ENCODE measurements around the gene OSBPL1A.

Gene OSBPL1A

DNA sequence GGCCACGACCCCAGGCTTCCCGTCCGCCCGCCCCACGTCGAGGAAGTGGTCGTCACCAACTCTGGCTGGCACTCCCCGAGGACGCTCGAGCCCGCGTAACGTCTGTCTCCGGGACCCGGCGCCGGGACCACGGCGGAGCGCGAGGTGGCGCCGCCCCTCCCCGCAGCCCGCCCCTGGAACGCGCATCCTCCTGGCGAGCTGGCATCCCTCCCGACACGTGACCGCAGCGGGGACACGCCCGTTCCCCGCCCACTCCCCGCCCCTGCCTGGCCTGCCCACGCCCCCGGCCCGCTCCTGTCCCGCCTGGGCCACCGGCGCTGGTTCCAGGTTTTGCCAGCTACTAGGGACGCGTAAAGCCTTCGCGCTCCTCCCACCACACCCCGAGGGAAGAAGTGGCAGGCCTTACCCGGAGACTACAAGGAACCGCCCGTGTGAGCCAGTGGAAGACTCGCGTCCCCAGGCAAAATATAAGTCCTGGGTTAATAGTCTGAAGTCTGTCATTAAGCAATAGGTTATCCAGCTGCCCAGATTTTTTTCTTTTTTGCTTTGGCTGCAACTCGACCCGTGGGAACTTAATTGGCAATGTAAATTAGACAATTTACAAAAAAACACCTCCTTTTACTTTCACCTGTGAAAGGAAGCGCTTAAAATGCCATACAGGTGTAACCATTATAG, at the start of gene OSBPL1A:
OSBPL1A (minus strand) TSS at position 131 of the 675 bp plus-strand sequence. CDS start 20,291 bp downstream, outside the sequence.
- TF ChIP-seq POLR2A (IDR thresholded peaks at IDR 0.05; ENCODE audit: low read depth, low read length): peak; percentile 81
- peak; percentile 88 for FAIRE-seq
- DNase-seq (ENCODE audit: insufficient read length, low spot score): peak; percentile 68

DNA sequence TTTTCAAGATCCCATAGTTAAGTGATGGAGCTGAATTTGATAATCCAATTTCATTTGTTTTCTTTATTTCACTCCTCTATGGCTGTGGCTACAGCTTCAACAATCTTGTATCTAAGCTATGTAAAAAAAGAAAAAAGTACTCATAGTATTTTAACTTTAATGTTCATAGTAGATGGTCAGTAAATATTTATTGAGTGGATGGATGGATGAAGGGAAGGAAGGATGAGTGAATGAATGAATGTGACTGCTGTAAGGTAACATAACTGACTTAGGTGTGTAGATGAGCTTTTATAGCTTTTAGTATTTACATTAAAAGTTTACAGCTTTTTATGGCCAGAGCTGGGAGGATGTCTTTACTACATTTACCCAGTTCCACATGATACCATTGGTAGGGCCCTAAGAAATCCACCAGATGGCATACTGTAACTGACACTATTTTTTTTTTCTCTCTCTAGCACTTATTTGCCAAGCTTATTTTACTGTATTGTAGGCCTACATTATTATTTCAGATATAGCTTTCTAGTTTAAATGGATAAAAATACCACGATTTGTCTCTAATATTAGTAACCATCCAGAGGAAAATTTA, 49.4 kb upstream of the OSBPL1A start:
- DNase-seq (ENCODE audit: insufficient read length, low spot score): no peak
- no peak for TF ChIP-seq POLR2A (IDR thresholded peaks at IDR 0.05; ENCODE audit: low read depth, low read length)
- no peak for FAIRE-seq

GRCh38 chr18:24446453-24446852, 48.8 kb upstream of the OSBPL1A start:
- no peak for TF ChIP-seq POLR2A (IDR thresholded peaks at IDR 0.05; ENCODE audit: low read depth, low read length)
- DNase-seq (ENCODE audit: insufficient read length, low spot score) (no peak), FAIRE-seq (no peak)

GRCh38 chr18:24443870-24444269, 46.2 kb upstream of the OSBPL1A start:
- TF ChIP-seq POLR2A (IDR thresholded peaks at IDR 0.05; ENCODE audit: low read depth, low read length): no peak
- no peak for DNase-seq (ENCODE audit: insufficient read length, low spot score)
- FAIRE-seq: no peak

DNA sequence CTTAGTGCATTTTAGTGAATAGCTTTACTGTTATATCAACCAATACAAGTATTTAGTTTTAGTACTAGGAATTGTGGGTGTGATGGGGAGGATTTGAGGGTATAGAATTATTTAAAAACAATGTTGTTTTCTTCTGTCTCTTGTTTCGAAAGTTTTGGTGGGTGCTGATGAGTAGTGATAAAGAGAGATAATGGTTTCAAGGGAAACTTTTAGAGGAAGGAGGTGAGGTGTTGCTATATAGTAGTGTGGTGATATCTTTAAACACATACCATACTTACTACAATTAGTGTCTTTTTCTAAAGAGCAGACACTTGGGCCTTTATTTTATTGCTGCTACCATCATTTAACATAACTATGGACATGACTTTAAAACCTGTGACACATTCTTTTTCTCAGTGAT, 39.3 kb upstream of the OSBPL1A start:
- no peak for TF ChIP-seq POLR2A (IDR thresholded peaks at IDR 0.05; ENCODE audit: low read depth, low read length)
- DNase-seq (ENCODE audit: insufficient read length, low spot score) (no peak), FAIRE-seq (no peak)

GRCh38 chr18:24432618-24433017, 35.0 kb upstream of the OSBPL1A start:
- TF ChIP-seq POLR2A (IDR thresholded peaks at IDR 0.05; ENCODE audit: low read depth, low read length): no peak
- DNase-seq (ENCODE audit: insufficient read length, low spot score) (no peak), FAIRE-seq (no peak)

GRCh38 chr18:24429188-24429587, 31.6 kb upstream of the OSBPL1A start:
- TF ChIP-seq POLR2A (IDR thresholded peaks at IDR 0.05; ENCODE audit: low read depth, low read length): no peak
- no peak for FAIRE-seq
- no peak for DNase-seq (ENCODE audit: insufficient read length, low spot score)

DNA sequence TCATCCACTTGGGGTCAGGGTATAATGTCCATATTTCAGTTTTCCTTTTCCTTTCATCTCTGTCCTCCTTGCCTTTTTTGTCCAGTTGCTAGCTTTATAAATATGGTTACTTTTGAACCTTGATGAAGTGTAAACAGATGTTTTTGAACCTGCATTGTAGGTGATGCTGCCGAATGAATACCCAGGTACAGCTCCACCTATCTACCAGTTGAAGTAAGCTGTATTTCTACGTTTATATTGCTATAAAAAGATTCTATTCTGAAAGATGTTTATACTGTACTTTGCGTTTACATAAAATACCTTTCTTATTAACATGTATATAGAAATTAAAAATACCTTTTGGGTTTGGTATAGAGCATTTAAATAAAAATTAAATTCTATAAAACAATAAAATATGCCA, 31.1 kb upstream of the OSBPL1A start:
- FAIRE-seq (no peak), DNase-seq (ENCODE audit: insufficient read length, low spot score) (no peak)
- TF ChIP-seq POLR2A (IDR thresholded peaks at IDR 0.05; ENCODE audit: low read depth, low read length): no peak

DNA sequence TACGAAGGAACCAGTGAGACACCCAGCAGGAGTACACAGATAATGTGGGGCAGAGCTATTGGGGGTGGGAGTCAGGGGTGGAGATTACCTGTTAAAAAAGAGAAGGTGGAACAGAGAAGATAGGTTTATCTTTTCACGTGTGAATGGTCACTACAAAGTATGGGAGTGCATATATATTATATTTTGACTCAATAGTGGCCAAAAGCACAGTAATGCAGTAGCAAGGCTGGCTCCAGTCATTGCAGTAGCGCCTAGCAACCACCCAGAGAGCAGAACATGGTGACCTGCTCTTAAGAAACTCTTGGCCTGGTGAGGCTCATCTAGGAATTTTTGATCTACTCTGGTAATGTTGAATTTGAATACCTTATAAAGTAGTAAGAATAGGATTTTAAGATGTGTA, 29.9 kb upstream of the OSBPL1A start:
- FAIRE-seq (no peak), DNase-seq (ENCODE audit: insufficient read length, low spot score) (no peak)
- no peak for TF ChIP-seq POLR2A (IDR thresholded peaks at IDR 0.05; ENCODE audit: low read depth, low read length)

GRCh38 chr18:24426398-24427294, 29.0 kb upstream of the OSBPL1A start, which contains the start of gene IMPACT:
TSS of gene IMPACT (plus strand) at chr18:24426670. CDS start at chr18:24426757, 87 bp downstream.
- no peak for FAIRE-seq
- DNase-seq (ENCODE audit: insufficient read length, low spot score): peak; percentile 34
- peak; percentile 47; the same call in 1 of the 2 replicates for TF ChIP-seq POLR2A (IDR thresholded peaks at IDR 0.05; ENCODE audit: low read depth, low read length)

GRCh38 chr18:24426073-24426397, 28.4 kb upstream of the OSBPL1A start:
- DNase-seq (ENCODE audit: insufficient read length, low spot score) (no peak), FAIRE-seq (no peak)
- TF ChIP-seq POLR2A (IDR thresholded peaks at IDR 0.05; ENCODE audit: low read depth, low read length): no peak

DNA sequence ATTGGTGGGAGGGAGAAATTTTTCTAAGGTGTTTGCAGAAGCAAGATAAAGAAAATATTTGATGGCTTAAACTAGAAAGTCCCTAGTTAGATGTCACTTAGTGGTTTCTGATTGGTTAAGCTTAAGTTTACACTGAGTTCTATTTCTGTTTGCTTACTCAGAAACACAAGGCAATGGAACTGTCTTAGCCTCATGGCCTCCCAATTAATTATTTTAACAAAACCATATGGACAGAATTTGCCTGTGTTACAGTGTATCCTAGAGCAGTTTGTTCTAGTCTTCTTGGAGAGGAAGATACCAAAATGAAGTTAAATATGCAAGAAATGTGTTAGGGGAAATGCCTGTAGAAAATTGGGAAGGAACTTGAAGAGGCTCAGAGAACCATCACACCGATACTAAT, 24.2 kb upstream of the OSBPL1A start:
- no peak for TF ChIP-seq POLR2A (IDR thresholded peaks at IDR 0.05; ENCODE audit: low read depth, low read length)
- no peak for DNase-seq (ENCODE audit: insufficient read length, low spot score)
- no peak for FAIRE-seq

DNA sequence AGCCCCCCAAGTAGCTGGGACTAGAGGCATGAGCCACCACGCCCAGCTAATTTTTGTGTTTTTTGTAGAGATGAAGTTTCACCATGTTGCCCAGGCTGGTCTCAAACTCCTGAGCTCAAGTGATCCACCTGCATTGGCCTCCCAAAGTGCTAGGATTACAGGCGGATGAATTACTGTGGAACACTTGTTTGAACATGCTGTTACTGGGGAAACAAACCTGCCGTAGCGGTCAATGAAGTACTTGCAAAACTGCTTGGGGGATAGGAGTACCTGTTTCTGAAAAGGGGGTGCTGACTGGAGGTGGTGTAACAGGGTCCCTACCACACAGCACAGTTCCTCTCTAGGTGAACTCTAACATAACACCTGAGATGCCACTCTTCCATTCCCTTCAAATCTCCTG, 22.9 kb upstream of the OSBPL1A start:
- TF ChIP-seq POLR2A (IDR thresholded peaks at IDR 0.05; ENCODE audit: low read depth, low read length): no peak
- DNase-seq (ENCODE audit: insufficient read length, low spot score): no peak

DNA sequence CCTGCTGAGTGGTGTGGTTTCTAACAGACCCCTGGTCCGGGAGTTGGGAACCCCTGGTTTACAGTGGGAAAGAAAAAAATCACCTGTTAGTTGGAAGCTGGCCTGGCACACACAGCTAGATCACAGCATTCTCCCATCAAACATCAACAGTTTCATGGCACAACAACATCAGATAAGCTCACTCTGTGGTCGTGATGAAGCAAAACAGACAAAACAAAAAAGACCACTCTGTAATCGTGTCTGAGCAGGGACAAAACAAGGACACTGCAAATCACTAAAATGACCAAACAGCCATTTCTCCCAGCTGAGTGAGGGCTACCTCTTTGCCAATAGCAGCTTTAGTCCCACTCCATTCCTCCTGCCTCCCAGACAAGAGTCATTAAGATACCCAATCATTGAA, 19.9 kb upstream of the OSBPL1A start:
- FAIRE-seq (no peak), DNase-seq (ENCODE audit: insufficient read length, low spot score) (no peak)
- TF ChIP-seq POLR2A (IDR thresholded peaks at IDR 0.05; ENCODE audit: low read depth, low read length): no peak

More for the DNA sequence above, 22.9 kb upstream of the OSBPL1A start:
- no peak for FAIRE-seq
